Measurements from ENCODE around the gene SNAP91. TPM values are rescaled to one million over a fixed set of nuclear protein-coding genes. Genes with fewer than 3 reads are reported as not detected.

The SNAP91 gene
- total RNA-seq, 4 donors from 2014 or later = not detected

GRCh38 chr6:83536647-83537589 lies 172.0 kb downstream of the SNAP91 start:
- 72 to 76% methylated on average over 4 of the region's 4 CpGs for WGBS, 2 donors
- intact Hi-C loops (cut with DNase I; ENCODE audit: low total_unique reads) = no loop called here
- TF ChIP-seq CTCF (IDR thresholded peaks at IDR 0.05) = no peak
- DNase-seq (ENCODE audit: low spot score in 2 of 2) = no peak
- H3K4me3 ChIP-seq (ENCODE audit: low read depth, poor library complexity, severe bottlenecking) = no peak overlapping the region

GRCh38 chr6:83536034-83536646 lies 172.8 kb downstream of the SNAP91 start:
- DNase-seq (ENCODE audit: low spot score in 2 of 2) = peak in 1 of 2 donors; percentile 21
- intact Hi-C loops (cut with DNase I; ENCODE audit: low total_unique reads) = no loop called here
- TF ChIP-seq POLR2A (IDR thresholded peaks at IDR 0.05) = no peak
- TF ChIP-seq CTCF (IDR thresholded peaks at IDR 0.05) = no peak
- WGBS, 2 donors = 48 to 58% methylated on average over 5 of the region's 5 CpGs
- H3K4me3 ChIP-seq (ENCODE audit: low read depth, poor library complexity, severe bottlenecking) = no peak overlapping the region

GRCh38 chr6:83518816-83519480 lies 190.0 kb downstream of the SNAP91 start:
- no peak overlapping the region for H3K4me3 ChIP-seq (ENCODE audit: low read depth, poor library complexity, severe bottlenecking)
- DNase-seq (ENCODE audit: low spot score in 2 of 2) = no peak
- 73 to 75% methylated on average over 4 of the region's 4 CpGs for WGBS, 2 donors
- intact Hi-C loops (cut with DNase I; ENCODE audit: low total_unique reads) = loop anchor here (10.0 kb wide), 1 partner anchor 104 kb away; no protein-coding TSS in a partner anchor
- TF ChIP-seq CTCF (IDR thresholded peaks at IDR 0.05) = no peak
- no peak for TF ChIP-seq POLR2A (IDR thresholded peaks at IDR 0.05)

GRCh38 chr6:83517500-83517899 lies 191.4 kb downstream of the SNAP91 start:
- no peak overlapping the region for H3K4me3 ChIP-seq (ENCODE audit: low read depth, poor library complexity, severe bottlenecking)
- no peak for TF ChIP-seq POLR2A (IDR thresholded peaks at IDR 0.05)
- no peak for TF ChIP-seq CTCF (IDR thresholded peaks at IDR 0.05)
- intact Hi-C loops (cut with DNase I; ENCODE audit: low total_unique reads) = loop anchor here (10.0 kb wide), 1 partner anchor 103 kb away; no protein-coding TSS in a partner anchor
- no peak for DNase-seq (ENCODE audit: low spot score in 2 of 2)
- WGBS, 2 donors = 83 to 90% methylated on average over 1 of the region's 1 CpG

GRCh38 chr6:83514866-83515466 lies 193.9 kb downstream of the SNAP91 start:
- WGBS, 2 donors = 20 to 38% methylated on average over 4 of the region's 4 CpGs
- intact Hi-C loops (cut with DNase I; ENCODE audit: low total_unique reads) = loop anchor here (10.0 kb wide), 1 partner anchor 100 kb away; no protein-coding TSS in a partner anchor
- DNase-seq (ENCODE audit: low spot score in 2 of 2) = peak in 1 of 2 donors; percentile 19

More at GRCh38 chr6:83514866-83515466, 193.9 kb downstream of the SNAP91 start:
- H3K4me3 ChIP-seq (ENCODE audit: low read depth, poor library complexity, severe bottlenecking) = no peak overlapping the region
- no peak for TF ChIP-seq CTCF (IDR thresholded peaks at IDR 0.05)

Measured in lower leg skin (tissue), 4 donors.